Fibroblast of villous mesenchyme (primary cell): ENCODE data around the gene CD302. TPM values are rescaled to one million over a fixed set of nuclear protein-coding genes. Genes with fewer than 3 reads are reported as not detected.
"Not testable (repeated sequence)": the region's sequence is repeated elsewhere in the genome, so short reads cannot be mapped to it uniquely, and the experiment has no call there.

Experiments used
- DNase-seq: peaks from one replicate; pipeline ENCODE4 v3.0.0-alpha.2; 2010; ENCODE audit warnings: low read depth
- H3K4me3 ChIP-seq: 2 replicates; pipeline ENCODE4 v1.5.1; 2011; ENCODE audit warnings: low read depth, mild to moderate bottlenecking, low read length
- CTCF ChIP-seq: IDR thresholded peaks from 2 replicates; pipeline ENCODE4 v1.5.1; 2012; ENCODE audit warnings: low read depth, mild to moderate bottlenecking, low read length; ENCODE audit not compliant: insufficient read depth
- total RNA-seq: library from RNA; depleted of rRNA; stranded (reverse); fragments of >200 nt; gene quantifications from 2 replicates; pipeline ENCODE4 v1.2.3, GENCODE V29; 2012

The CD302 gene
- total RNA-seq, 1 donor: 13.4 TPM

GRCh38 chr2:159728629-159729028 is 69.4 kb downstream of the CD302 start:
- TF ChIP-seq CTCF: no peak
- DNase-seq: no peak
- H3K4me3 ChIP-seq: no peak overlapping the region

GRCh38 chr2:159725713-159726112 is 72.3 kb downstream of the CD302 start:
- TF ChIP-seq CTCF: no peak
- no peak overlapping the region for H3K4me3 ChIP-seq
- no peak for DNase-seq

DNA sequence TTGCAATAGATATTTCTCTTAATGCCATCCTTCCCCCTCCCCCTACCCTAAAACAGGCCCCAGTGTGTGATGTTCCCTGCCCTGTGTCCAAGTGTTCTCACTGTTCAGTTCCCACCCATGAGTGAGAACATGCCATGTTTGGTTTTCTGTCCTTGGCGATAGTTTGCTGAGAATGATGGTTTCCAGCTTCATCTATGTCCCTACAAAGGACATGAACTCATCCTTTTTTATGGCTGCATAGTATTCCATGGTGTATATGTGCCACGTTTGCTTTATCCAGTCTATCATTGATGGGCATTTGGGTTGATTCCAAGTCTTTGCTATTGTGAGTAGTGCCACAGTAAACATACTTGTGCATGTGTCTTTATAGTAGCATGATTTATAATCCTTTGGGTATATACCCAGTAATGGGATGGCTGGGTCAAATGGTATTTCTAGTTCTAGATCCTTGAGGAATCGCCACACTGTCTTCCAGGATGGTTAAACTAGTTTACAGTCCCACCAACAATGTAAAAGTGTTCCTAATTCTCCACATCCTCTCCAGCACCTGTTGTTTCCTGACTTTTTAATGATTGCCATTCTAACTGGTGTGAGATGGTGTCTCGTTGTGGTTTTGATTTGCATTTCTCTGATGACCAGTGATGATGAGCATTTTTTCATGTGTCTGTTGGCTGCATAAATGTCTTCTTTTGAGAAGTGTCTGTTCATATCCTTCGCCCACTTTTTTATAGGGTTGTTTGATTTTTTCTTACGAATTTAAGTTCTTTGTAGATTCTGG is 73.0 kb downstream of the CD302 start:
- DNase-seq, H3K4me3 ChIP-seq: not testable (repeated sequence)

- TF ChIP-seq CTCF: no peak
- H3K4me3 ChIP-seq: no peak overlapping the region
- DNase-seq: no peak
Measured at GRCh38 chr2:159722580-159722979, 75.4 kb downstream of the CD302 start.

GRCh38 chr2:159720676-159721075 is 77.3 kb downstream of the CD302 start:
- H3K4me3 ChIP-seq: no peak overlapping the region
- TF ChIP-seq CTCF: no peak
- no peak for DNase-seq

Other genes with a start within 250 kb of the CD302 start
- gene BAZ2B, start 181.7 kb downstream of the CD302 start, total RNA-seq: 49.9 and 63.5 TPM in 2 replicates
- gene MARCHF7, start 85.7 kb downstream of the CD302 start, total RNA-seq: 80.5 and 158 TPM in 2 replicates
- 0.64 and 0.86 TPM in 2 replicates for gene LY75, start 106.5 kb upstream of the CD302 start, total RNA-seq